Karpas-422 (cell line): Measurements from ENCODE around the gene CREB3L2. TPM values are rescaled to one million over a fixed set of nuclear protein-coding genes. Genes with fewer than 3 reads are reported as not detected.
"Not testable (repeated sequence)": the region's sequence is repeated elsewhere in the genome, so short reads cannot be mapped to it uniquely, and the experiment has no call there.

Source experiments
- DNase-seq: peaks from one replicate; pipeline ENCODE4 v3.0.0-alpha.2; 2015
- H2AFZ ChIP-seq: fragments of 200-600 bp; sonication (generic); 2 replicates; pipeline ENCODE4 v1.6.1; 2014; ENCODE audit warnings: antibody characterized with exemption, low read length, mixed read lengths
- H3K27ac ChIP-seq: fragments of 200-600 bp; sonication (generic); 2 replicates; pipeline ENCODE4 v1.5.1; 2014; ENCODE audit warnings: mild to moderate bottlenecking, low read length, moderate library complexity
- H3K27me3 ChIP-seq: fragments of 200-600 bp; sonication (generic); 2 replicates; pipeline ENCODE4 v1.6.1; 2014; ENCODE audit warnings: low read length, mixed read lengths
- H3K36me3 ChIP-seq: fragments of 200-600 bp; sonication (generic); 2 replicates; pipeline ENCODE4 v1.6.1; 2014; ENCODE audit warnings: low read length, mixed read lengths; ENCODE audit not compliant: insufficient read depth
- H3K4me1 ChIP-seq: fragments of 200-600 bp; sonication (generic); 2 replicates; pipeline ENCODE4 v1.6.1; 2014; ENCODE audit warnings: mild to moderate bottlenecking, low read length, mixed read lengths
- H3K4me2 ChIP-seq: fragments of 200-600 bp; sonication (generic); 2 replicates; pipeline ENCODE4 v1.6.1; 2014; ENCODE audit warnings: low read length, low read depth, mild to moderate bottlenecking; ENCODE audit not compliant: poor library complexity, severe bottlenecking
- H3K4me3 ChIP-seq: fragments of 200-600 bp; sonication (generic); 2 replicates; pipeline ENCODE4 v1.5.1; 2014; ENCODE audit warnings: mild to moderate bottlenecking, antibody characterized with exemption, low read length, mixed read lengths
- H3K79me2 ChIP-seq: fragments of 200-600 bp; sonication (generic); 2 replicates; pipeline ENCODE4 v1.6.1; 2014; ENCODE audit warnings: mild to moderate bottlenecking, low read length, mixed read lengths
- H3K9ac ChIP-seq: fragments of 200-600 bp; sonication (generic); 2 replicates; pipeline ENCODE4 v1.6.0; 2014; ENCODE audit warnings: low read length
- H3K9me2 ChIP-seq: fragments of 200-600 bp; sonication (generic), shearing (Covaris generic); replicated peaks from 2 replicates; pipeline ENCODE4 v1.6.0; 2014; ENCODE audit warnings: mild to moderate bottlenecking, low read length, moderate library complexity; ENCODE audit not compliant: insufficient read depth
- H3K9me3 ChIP-seq: fragments of 300-700, 200-600 bp; sonication (generic); 2 replicates; pipeline ENCODE4 v1.6.1; 2014; ENCODE audit warnings: low read length, mixed read lengths
- H4K20me1 ChIP-seq: fragments of 200-600 bp; sonication (generic); 2 replicates; pipeline ENCODE4 v1.6.1; 2014; ENCODE audit warnings: mild to moderate bottlenecking, antibody characterized with exemption, low read length, low read depth; ENCODE audit not compliant: insufficient read depth
- total RNA-seq: library from RNA; depleted of rRNA; stranded (reverse); fragments of >200 nt; shearing (Covaris generic); gene quantifications from 2 replicates; pipeline ENCODE4 v1.2.3, GENCODE V29; 2014; ENCODE audit warnings: low replicate concordance

Gene CREB3L2
- total RNA-seq, 1 experiment from 2014 or later, result not detected

GRCh38 chr7:137932881-137933269, 69.0 kb downstream of the CREB3L2 start:
- no peaks in the 10 kb centered on the region for H3K79me2 ChIP-seq
- no peak overlapping the region for H3K4me2 ChIP-seq
- no peak overlapping the region for H3K9ac ChIP-seq
- H3K36me3 ChIP-seq, result no peaks in the 10 kb centered on the region
- no peaks in the 10 kb centered on the region for H3K4me1 ChIP-seq
- no peak overlapping the region for H3K4me3 ChIP-seq
- H4K20me1 ChIP-seq, result no peaks in the 10 kb centered on the region
- no peak for DNase-seq
- H3K9me2 ChIP-seq, result no peaks in the 10 kb centered on the region
- no peaks in the 10 kb centered on the region for H3K9me3 ChIP-seq
- H3K27me3 ChIP-seq, result no peaks in the 10 kb centered on the region
- H2AFZ ChIP-seq, result no peak overlapping the region
- H3K27ac ChIP-seq, result no peak overlapping the region

GRCh38 chr7:137931823-137932222, 70.1 kb downstream of the CREB3L2 start:
- no peaks in the 10 kb centered on the region for H3K79me2 ChIP-seq
- H3K4me3 ChIP-seq, result no peak overlapping the region
- no peak for DNase-seq

GRCh38 chr7:137930581-137930980, 71.3 kb downstream of the CREB3L2 start:
- Histone ChIP-seq H3K27me3 (no peaks in the 10 kb centered on the region), H3K9me3 (no peaks in the 10 kb centered on the region), H2AFZ (no peak overlapping the region), H3K79me2 (no peaks in the 10 kb centered on the region), H3K9me2 (no peaks in the 10 kb centered on the region), H3K4me1 (no peaks in the 10 kb centered on the region), H3K36me3 (no peaks in the 10 kb centered on the region), H3K4me3 (no peak overlapping the region), H3K4me2 (no peak overlapping the region), H3K9ac (no peak overlapping the region), H3K27ac (no peak overlapping the region), H4K20me1 (no peaks in the 10 kb centered on the region)
- DNase-seq, result no peak

More at GRCh38 chr7:137931823-137932222, 70.1 kb downstream of the CREB3L2 start:
- Histone ChIP-seq H3K9ac (no peak overlapping the region), H3K9me3 (no peaks in the 10 kb centered on the region), H3K27ac (no peak overlapping the region), H4K20me1 (no peaks in the 10 kb centered on the region), H3K36me3 (no peaks in the 10 kb centered on the region), H2AFZ (no peak overlapping the region), H3K4me1 (no peaks in the 10 kb centered on the region), H3K27me3 (no peaks in the 10 kb centered on the region), H3K4me2 (no peak overlapping the region), H3K9me2 (no peaks in the 10 kb centered on the region)

- Histone ChIP-seq H4K20me1 (no peaks in the 10 kb centered on the region), H3K79me2 (no peaks in the 10 kb centered on the region), H3K27ac (no peak overlapping the region), H3K4me2 (no peak overlapping the region), H3K27me3 (no peaks in the 10 kb centered on the region), H3K36me3 (no peaks in the 10 kb centered on the region), H3K9me2 (no peaks in the 10 kb centered on the region), H3K4me1 (no peaks in the 10 kb centered on the region), H3K9me3 (no peaks in the 10 kb centered on the region), H3K9ac (no peak overlapping the region), H3K4me3 (no peak overlapping the region), H2AFZ (no peak overlapping the region)
- DNase-seq, result no peak
Observed at GRCh38 chr7:137928626-137929025, 73.3 kb downstream of the CREB3L2 start.

- Histone ChIP-seq H3K4me3 (no peak overlapping the region), H3K9me3 (no peaks in the 10 kb centered on the region), H3K4me1 (no peaks in the 10 kb centered on the region), H3K9ac (no peak overlapping the region), H3K79me2 (no peaks in the 10 kb centered on the region), H3K27ac (no peak overlapping the region), H2AFZ (no peak overlapping the region), H3K36me3 (no peaks in the 10 kb centered on the region), H4K20me1 (no peaks in the 10 kb centered on the region), H3K9me2 (no peaks in the 10 kb centered on the region), H3K27me3 (no peaks in the 10 kb centered on the region), H3K4me2 (no peak overlapping the region)
- no peak for DNase-seq
Observed at GRCh38 chr7:137927386-137927785, 74.5 kb downstream of the CREB3L2 start.

- H3K27me3 ChIP-seq, H3K27ac ChIP-seq, H3K4me2 ChIP-seq, H3K79me2 ChIP-seq, H2AFZ ChIP-seq, H4K20me1 ChIP-seq, H3K9me2 ChIP-seq, H3K9ac ChIP-seq, H3K4me1 ChIP-seq, H3K9me3 ChIP-seq, DNase-seq, H3K36me3 ChIP-seq, H3K4me3 ChIP-seq: not testable (repeated sequence)
Observed at GRCh38 chr7:137926206-137926605, 75.7 kb downstream of the CREB3L2 start.

GRCh38 chr7:137925754-137926153, 76.1 kb downstream of the CREB3L2 start:
- Histone ChIP-seq H3K4me3 (no peak overlapping the region), H3K4me1 (no peaks in the 10 kb centered on the region), H4K20me1 (no peaks in the 10 kb centered on the region), H3K9me3 (no peaks in the 10 kb centered on the region), H3K4me2 (no peak overlapping the region), H3K27me3 (no peaks in the 10 kb centered on the region), H3K27ac (no peak overlapping the region), H3K9me2 (no peaks in the 10 kb centered on the region), H3K79me2 (no peaks in the 10 kb centered on the region), H3K36me3 (no peaks in the 10 kb centered on the region), H2AFZ (no peak overlapping the region), H3K9ac (no peak overlapping the region)
- no peak for DNase-seq

GRCh38 chr7:137925091-137925490, 76.8 kb downstream of the CREB3L2 start:
- no peak overlapping the region for H3K27ac ChIP-seq
- H3K4me3 ChIP-seq, result no peak overlapping the region
- no peaks in the 10 kb centered on the region for H3K36me3 ChIP-seq
- H4K20me1 ChIP-seq, result no peaks in the 10 kb centered on the region
- H3K79me2 ChIP-seq, result no peaks in the 10 kb centered on the region
- H3K9me3 ChIP-seq, result no peaks in the 10 kb centered on the region
- H2AFZ ChIP-seq, result no peak overlapping the region
- no peaks in the 10 kb centered on the region for H3K9me2 ChIP-seq
- H3K27me3 ChIP-seq, result no peaks in the 10 kb centered on the region
- DNase-seq, result no peak
- no peak overlapping the region for H3K9ac ChIP-seq
- no peak overlapping the region for H3K4me2 ChIP-seq
- no peaks in the 10 kb centered on the region for H3K4me1 ChIP-seq

GRCh38 chr7:137923380-137923779, 78.5 kb downstream of the CREB3L2 start:
- Histone ChIP-seq H3K4me3 (no peak overlapping the region), H3K9me2 (no peaks in the 10 kb centered on the region), H3K9ac (no peak overlapping the region), H3K9me3 (no peaks in the 10 kb centered on the region), H3K27me3 (no peaks in the 10 kb centered on the region), H3K36me3 (no peaks in the 10 kb centered on the region), H3K4me2 (no peak overlapping the region), H4K20me1 (no peaks in the 10 kb centered on the region), H3K27ac (no peak overlapping the region), H3K4me1 (no peaks in the 10 kb centered on the region), H2AFZ (no peak overlapping the region), H3K79me2 (no peaks in the 10 kb centered on the region)
- no peak for DNase-seq
